GM12878 (cell line): ENCODE results near the gene UNC93B1. TPM values are rescaled to one million over a fixed set of nuclear protein-coding genes. Genes with fewer than 3 reads are reported as not detected.

Experiments used
- ATAC-seq: fragments of 200-7000 bp; cut with Tn5 transposase; 3 replicates; pipeline ENCODE4 v1.9.1; 2020; ENCODE audit warnings: mild to moderate bottlenecking, moderate library complexity
- BruUV-seq: library from RNA; stranded (reverse); fragments of 400-500 nt; replicated peaks from 2 replicates; lab custom pipeline; 2021; lab: Mats Ljungman, UMichigan
- CTCF ChIA-PET: fragments of 300-600 bp; sonication (Branson Sonifier 250); formaldehyde crosslinking; extraction: SDS; loops from one replicate; lab custom pipeline; 2021; ENCODE audit warnings: inconsistent platforms; lab: Yijun Ruan, JAX
- POLR2A ChIA-PET: fragments of 350-600 bp; formaldehyde crosslinking; extraction: SDS; loops from one replicate; lab custom pipeline; 2021; ENCODE audit warnings: inconsistent platforms; lab: Charles Lee
- RAD21 ChIA-PET: fragments of 300-600 bp; sonication (Branson Sonifier 250); formaldehyde crosslinking; loops from one replicate; lab custom pipeline; 2023; ENCODE audit warnings: antibody characterized with exemption; ENCODE audit not compliant: unreplicated experiment; lab: Charles Lee
- SMC1A ChIA-PET: fragments of 300-600 bp; sonication (Branson Sonifier 250); formaldehyde crosslinking; loops from one replicate; lab custom pipeline; 2023; ENCODE audit not compliant: unreplicated experiment, uncharacterized antibody; lab: Charles Lee
- DNase-seq: peaks from one replicate; pipeline ENCODE4 v3.0.0-alpha.2; 2011; ENCODE audit warnings: low read depth, low spot score
- FAIRE-seq: peaks from 3 replicates; lab custom pipeline; 2011; peaks lifted over from hg19 to GRCh38; lab: Jason Lieb, UNC
- H2AFZ ChIP-seq: 2 replicates; pipeline ENCODE4 v1.6.0; 2011; ENCODE audit warnings: low read depth, low read length, control low read depth; ENCODE audit not compliant: control insufficient read depth
- H3K27ac ChIP-seq: 2 replicates; pipeline ENCODE4 v1.5.1; 2011; ENCODE audit warnings: control low read depth; ENCODE audit not compliant: control insufficient read depth, insufficient read depth
- H3K27me3 ChIP-seq, 2 experiments: replicated peaks in 1 of 2; 2 replicates each; pipeline versions ENCODE4 v1.6.0 to v1.6.1; 2011; ENCODE audit warnings: low read length in 1 of 2; ENCODE audit not compliant: control insufficient read depth in 2 of 2, insufficient read depth in 2 of 2
- H3K36me3 ChIP-seq, 2 experiments: 2 replicates each; pipeline ENCODE4 v1.5.1; 2011; ENCODE audit warnings: low read length in 1 of 2; ENCODE audit not compliant: control insufficient read depth in 2 of 2, insufficient read depth in 2 of 2
- H3K4me1 ChIP-seq: 2 replicates; pipeline ENCODE4 v1.6.1; 2011; ENCODE audit warnings: mild to moderate bottlenecking, low read length, moderate library complexity, mixed read lengths; ENCODE audit not compliant: control insufficient read depth, insufficient read depth
- H3K4me2 ChIP-seq: 2 replicates; pipeline ENCODE4 v1.6.0; 2011; ENCODE audit warnings: control low read depth; ENCODE audit not compliant: control insufficient read depth, insufficient read depth
- H3K4me3 ChIP-seq: fragments of 200-600 bp; sonication (generic); 2 replicates; pipeline ENCODE4 v1.5.1; 2016
- H3K79me2 ChIP-seq: 2 replicates; pipeline ENCODE4 v1.6.0; 2011; ENCODE audit warnings: low read length; ENCODE audit not compliant: control insufficient read depth, insufficient read depth
- H3K9ac ChIP-seq: 2 replicates; pipeline ENCODE4 v1.8.0; 2011; ENCODE audit warnings: low read length, control low read depth, mixed read lengths; ENCODE audit not compliant: control insufficient read depth, insufficient read depth
- H3K9me3 ChIP-seq: replicated peaks from 3 replicates; pipeline ENCODE4 v1.5.1; 2011; ENCODE audit warnings: mild to moderate bottlenecking, low read length; ENCODE audit not compliant: control insufficient read depth, insufficient read depth
- H4K20me1 ChIP-seq: 2 replicates; pipeline ENCODE4 v1.6.0; 2011; ENCODE audit not compliant: control insufficient read depth, insufficient read depth
- CHD1 ChIP-seq: IDR thresholded peaks from 2 replicates; pipeline ENCODE4 v1.6.1; 2012; ENCODE audit warnings: low read depth, low read length, improper control_type of control experiment
- ETV6 ChIP-seq, 2 experiments: fragments of 450-650 bp in 1 of 2; IDR thresholded peaks in 1 of 2; conservative IDR thresholded peaks in 1 of 2; 2 replicates each; pipeline ENCODE4 v1.6.1; 2014; ENCODE audit warnings: antibody characterized with exemption in 1 of 2, borderline replicate concordance in 1 of 2, low read depth in 1 of 2, mild to moderate bottlenecking in 1 of 2, moderate library complexity in 1 of 2
- FOXK2 ChIP-seq: fragments of 450-650 bp; IDR thresholded peaks from 2 replicates; pipeline ENCODE4 v1.6.1; 2017; ENCODE audit warnings: mild to moderate bottlenecking, moderate library complexity
- IRF3 ChIP-seq: fragments of 450-650 bp; IDR thresholded peaks from 2 replicates; pipeline ENCODE4 v1.6.1; 2014; ENCODE audit warnings: mild to moderate bottlenecking
- NFXL1 ChIP-seq: fragments of 450-650 bp; IDR thresholded peaks from 2 replicates; pipeline ENCODE4 v1.6.1; 2017; ENCODE audit warnings: antibody characterized with exemption, mild to moderate bottlenecking, borderline replicate concordance
- NFYB ChIP-seq: IDR thresholded peaks from 2 replicates; pipeline ENCODE4 v1.6.1; 2011; ENCODE audit warnings: low read depth, mild to moderate bottlenecking, low read length, improper control_type of control experiment, moderate library complexity; ENCODE audit not compliant: insufficient read depth
- PRDM15 ChIP-seq: fragments of 450-650 bp; formaldehyde crosslinking; IDR thresholded peaks from 2 replicates; pipeline ENCODE4 v1.4.0; 2020; ENCODE audit warnings: mild to moderate bottlenecking, moderate library complexity
- SKIL ChIP-seq: fragments of 450-650 bp; IDR thresholded peaks from 2 replicates; pipeline ENCODE4 v1.6.1; 2017; ENCODE audit warnings: mild to moderate bottlenecking, low read depth, inconsistent platforms; ENCODE audit not compliant: poor library complexity, severe bottlenecking
- SMARCA5 ChIP-seq: fragments of 450-650 bp; IDR thresholded peaks from 2 replicates; pipeline ENCODE4 v1.6.1; 2017; ENCODE audit warnings: mild to moderate bottlenecking
- SREBF2 ChIP-seq: IDR thresholded peaks from 2 replicates; pipeline ENCODE4 v1.6.1; 2012; ENCODE audit warnings: mild to moderate bottlenecking, low read length
- ZBTB4 ChIP-seq: fragments of 450-650 bp; formaldehyde crosslinking; IDR thresholded peaks from 2 replicates; pipeline ENCODE4 v1.4.0; 2022; ENCODE audit warnings: mild to moderate bottlenecking, moderate library complexity
- ZNF217 ChIP-seq: fragments of 450-650 bp; IDR thresholded peaks from 2 replicates; pipeline ENCODE4 v1.6.1; 2017; ENCODE audit warnings: antibody characterized with exemption, mild to moderate bottlenecking
- WGBS: methylation state at CpG from one replicate; pipeline ENCODE4 v1.1.6; 2016; ENCODE audit warnings: low lambda C conversion rate; ENCODE audit not compliant: insufficient replicate concordance, insufficient coverage; ENCODE audit errors: missing lambda C conversion rate; 5-methylcytosine and 5-hydroxymethylcytosine counted together
- in situ Hi-C: fragments of 300-500 bp; cut with MboI; formaldehyde crosslinking; loops from 9 replicates; pipeline ENCODE4 v1.14.3; 2018; ENCODE audit warnings: mixed read lengths
- intact Hi-C: fragments of 100-400 bp; cut with micrococcal nuclease; formaldehyde crosslinking; loops from one replicate; pipeline ENCODE4 v1.14.2; 2022; ENCODE audit not compliant: unreplicated experiment
- polyA plus RNA-seq, 11 experiments: library from polyadenylated mRNA; depleted of rRNA in 4 of 11; unstranded in 6 of 11; stranded (reverse) in 5 of 11; fragments of >200 nt; fragmentation: Nextera tagmentation in 4 of 11; fragmentation: Illumina TruSeq in 1 of 11; extraction: Ambion mirVana in 4 of 11; extraction: Trizol in 1 of 11; gene quantifications; 1 replicate in 1 of 11; 2 replicates in 10 of 11; pipeline versions ENCODE4 v1.2.1 to v1.2.3, GENCODE V29; 2011 to 2016; ENCODE audit warnings: inconsistent platforms in 2 of 11, missing spikeins in 2 of 11, low read depth in 1 of 11
- total RNA-seq, 4 experiments: library from RNA; depleted of rRNA in 3 of 4; stranded (reverse); fragments of >200 nt in 3 of 4; fragmentation: Illumina TruSeq in 1 of 4; extraction: Trizol in 1 of 4; gene quantifications; 2 replicates each; pipeline versions ENCODE4 v1.2.1 to v1.2.3, GENCODE V29; 2013 to 2021

The UNC93B1 gene
- total and polyA plus RNA-seq, 10 of the 15 experiments (the other 5 are each of a cell fraction or from before 2014, with no cell fraction given): 1.3 to 79.7 (median 36.3) TPM

- WGBS: 91% methylated on average over 12 of the region's 12 CpGs
- in situ Hi-C loops (no loop called here), intact Hi-C loops (loop anchor here (5.0 kb wide), 1 partner anchor 84 kb away; no protein-coding TSS in a partner anchor)
- Histone ChIP-seq H3K36me3 (peaks cover 3 to 15% of the 10 kb centered on the region in 2 experiments; a peak in 3 of 4 replicates), H3K4me2 (no peak overlapping the region), H4K20me1 (no peaks in the 10 kb centered on the region), H3K27me3 (no peaks in the 10 kb centered on the region), H3K4me1 (peaks cover 21% of the 10 kb centered on the region), H3K9me3 (no peaks in the 10 kb centered on the region), H3K4me3 (no peak overlapping the region), H2AFZ (no peak overlapping the region), H3K27ac (no peak overlapping the region), H3K9ac (no peak overlapping the region), H3K79me2 (peaks cover 22% of the 10 kb centered on the region)
- POLR2A ChIA-PET: no interaction called here
- RAD21 ChIA-PET: no interaction called here
- no TSS peak for BruUV-seq
- FAIRE-seq: no peak
- no peak for ATAC-seq
- CTCF ChIA-PET: no interaction called here
- no peak for DNase-seq
- TF ChIP-seq CHD1: no peak
- no peak for TF ChIP-seq ZBTB4 (CRISPR knock-in tag)
- TF ChIP-seq NFXL1: no peak
- TF ChIP-seq ETV6 (conservative IDR thresholded peaks at IDR 0.05 in 1 of 2, IDR thresholded peaks at IDR 0.05 in 1 of 2; ENCODE audit: borderline replicate concordance in 1 of 2, low read depth in 1 of 2): no peak
- TF ChIP-seq SKIL: no peak
- TF ChIP-seq SREBF2: no peak
- TF ChIP-seq IRF3: no peak
- TF ChIP-seq ZNF217: no peak
- no peak for TF ChIP-seq PRDM15 (CRISPR knock-in tag)
- TF ChIP-seq NFYB: no peak
- no peak for TF ChIP-seq FOXK2
- no peak for TF ChIP-seq SMARCA5
- SMC1A ChIA-PET: no interaction called here
Measured at GRCh38 chr11:68033708-68034045, 29.8 kb upstream of the UNC93B1 start.
